Hepatic stellate cell (primary cell): Measurements from ENCODE around the gene CDH13.

Source experiments
- DNase-seq: peaks from one replicate; pipeline ENCODE4 v3.0.0; 2011; ENCODE audit warnings: low spot score

The CDH13 gene

DNA sequence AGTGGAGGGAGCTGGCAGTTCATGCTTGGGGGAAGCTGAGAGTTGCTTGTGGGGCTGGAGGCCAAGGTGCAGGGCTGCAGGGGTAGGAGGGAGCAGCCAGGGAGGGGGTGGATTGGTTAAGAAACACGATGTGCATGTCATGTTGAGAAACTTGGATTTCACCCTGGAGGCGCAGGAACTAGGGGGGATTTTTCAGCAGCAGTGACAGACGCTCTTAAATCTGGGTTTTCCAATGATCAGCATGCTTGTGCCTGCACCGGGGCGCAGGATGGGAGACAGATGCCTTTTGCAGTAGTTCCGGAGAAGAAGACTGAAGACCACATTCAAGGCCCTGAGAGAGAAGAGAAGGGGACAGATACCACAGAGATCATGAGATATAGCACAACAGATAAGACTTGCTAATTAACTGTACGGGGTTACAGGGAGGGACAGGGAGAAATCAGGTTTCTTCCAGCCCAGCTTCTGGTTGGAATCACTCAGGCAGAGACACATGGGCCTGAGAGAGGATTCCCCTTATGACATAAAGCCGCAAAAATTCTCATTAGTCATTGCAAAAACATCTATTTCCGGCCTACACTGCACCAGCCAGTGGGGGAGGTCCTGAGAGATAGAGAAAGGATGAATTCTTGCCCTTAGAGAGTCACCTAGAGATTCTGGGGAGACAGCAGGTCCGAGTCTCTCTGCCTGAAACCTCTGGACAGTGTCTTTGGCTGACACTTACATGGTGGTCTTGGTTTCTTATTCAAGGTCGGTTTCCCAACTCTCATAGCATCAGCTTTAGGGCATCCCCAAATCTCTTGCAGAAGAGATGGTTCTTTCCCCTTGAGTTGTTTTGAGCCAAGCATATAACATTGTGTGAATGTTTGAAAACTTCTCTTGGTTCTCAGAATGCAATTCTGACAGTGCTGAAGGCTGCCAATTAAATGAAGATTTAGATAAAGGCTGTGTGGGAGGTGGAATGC, 27.1 kb downstream of the CDH13 start:
- DNase-seq, result peak; percentile 63

DNA sequence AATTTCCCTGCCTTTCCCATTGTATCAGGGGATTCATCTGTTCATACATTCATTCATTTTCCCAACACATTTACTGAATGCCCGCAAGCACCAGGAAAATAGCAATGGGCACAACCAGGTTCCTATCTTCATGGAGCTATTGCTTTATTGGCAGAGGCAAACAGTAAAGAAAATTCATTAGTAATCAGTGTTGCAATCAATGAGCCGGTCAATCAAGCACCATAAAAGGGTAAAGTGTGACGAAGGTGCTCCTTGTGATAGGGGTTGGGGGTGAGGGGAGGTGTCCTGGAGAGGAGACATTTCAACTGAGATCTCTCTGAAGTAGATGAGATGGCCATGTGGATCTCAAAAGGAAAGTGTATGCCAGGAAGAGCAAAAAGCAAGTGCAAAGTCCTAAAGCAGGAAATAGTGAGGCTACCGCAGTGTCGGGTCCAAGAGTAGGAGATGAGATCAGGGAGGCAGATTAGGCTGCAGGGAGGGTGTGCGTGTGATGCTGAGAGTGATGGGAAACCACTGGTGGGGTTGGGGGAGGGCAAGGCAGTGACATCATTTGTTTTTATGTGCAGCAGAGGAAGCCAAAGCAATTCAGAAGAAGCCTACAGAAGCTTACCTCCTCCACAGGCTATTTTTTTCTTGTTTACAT, 28.4 kb downstream of the CDH13 start:
- peak; percentile 63 for DNase-seq

DNA sequence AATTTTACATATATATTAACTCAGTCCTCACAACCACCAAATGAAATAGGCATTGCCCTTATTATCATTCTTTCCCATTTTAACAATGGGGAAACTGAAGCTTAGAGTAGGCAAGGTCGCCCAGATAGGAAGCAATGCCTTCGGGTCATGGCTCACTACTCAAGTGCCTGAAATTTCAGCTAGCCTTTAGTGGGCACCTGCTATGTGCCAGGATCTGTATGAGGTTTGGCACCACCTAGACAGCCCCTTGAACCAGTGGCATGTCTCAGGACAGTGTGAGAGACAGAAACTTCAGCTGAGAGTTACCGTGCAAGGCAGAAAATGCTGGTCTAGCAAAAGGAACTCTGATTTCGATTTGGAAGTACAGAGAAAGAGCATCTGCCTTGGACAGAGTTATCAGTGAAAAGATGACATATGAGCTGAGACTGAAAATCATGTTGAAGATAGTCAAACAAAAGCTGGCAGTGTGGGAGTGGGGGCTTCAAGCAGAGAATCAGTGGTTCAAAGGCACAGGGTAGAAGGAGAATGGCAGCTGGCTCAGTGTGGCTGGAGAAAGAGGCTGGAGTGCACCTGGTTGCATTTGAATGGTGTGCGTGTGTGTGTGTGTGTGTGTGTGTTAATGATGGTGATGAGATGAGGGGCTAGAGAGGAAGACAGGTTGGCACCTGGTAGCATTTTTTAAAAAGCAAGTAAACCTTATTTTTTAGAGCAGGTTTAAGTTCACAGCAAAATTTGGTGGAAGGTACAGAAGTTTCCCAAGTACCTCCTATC, 29.1 kb downstream of the CDH13 start:
- DNase-seq, result no peak

DNA sequence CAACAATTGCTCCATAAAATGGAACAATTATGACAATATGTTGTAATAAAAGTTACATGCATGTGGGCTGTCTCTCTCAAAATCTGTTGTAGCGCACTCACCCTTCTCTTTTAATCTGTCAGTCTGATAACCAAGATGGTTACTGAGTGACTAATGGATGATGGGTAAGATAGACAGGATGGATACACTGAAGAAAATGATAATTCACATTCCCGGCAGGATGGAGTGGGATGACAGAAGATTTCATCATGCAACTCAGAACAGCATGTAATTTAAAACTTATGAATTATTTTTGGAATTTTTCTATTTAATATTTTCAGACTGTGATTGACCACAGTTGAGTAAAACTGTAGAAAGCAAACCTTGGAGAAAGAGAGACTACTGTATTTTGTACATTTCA, 30.5 kb downstream of the CDH13 start:
- DNase-seq, result no peak

DNA sequence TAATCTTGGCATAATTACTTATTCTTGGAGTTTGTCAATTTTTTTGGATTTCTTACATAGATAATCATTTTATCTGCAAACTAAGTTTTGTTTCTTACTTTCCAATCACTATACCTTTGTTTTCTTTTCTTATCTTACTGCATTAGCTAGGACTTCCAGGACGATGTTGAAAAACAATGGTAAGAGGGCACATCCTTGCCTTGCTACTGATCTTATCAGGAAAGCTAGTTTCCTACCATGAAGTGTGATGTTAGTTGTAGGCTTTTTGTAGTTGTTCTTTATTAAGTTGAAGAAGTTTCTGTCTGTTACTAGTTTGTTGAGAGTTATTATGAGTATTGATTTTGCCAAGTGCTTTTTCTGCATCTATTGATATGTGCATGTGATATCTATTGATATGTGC, 31.0 kb downstream of the CDH13 start:
- no peak for DNase-seq

DNA sequence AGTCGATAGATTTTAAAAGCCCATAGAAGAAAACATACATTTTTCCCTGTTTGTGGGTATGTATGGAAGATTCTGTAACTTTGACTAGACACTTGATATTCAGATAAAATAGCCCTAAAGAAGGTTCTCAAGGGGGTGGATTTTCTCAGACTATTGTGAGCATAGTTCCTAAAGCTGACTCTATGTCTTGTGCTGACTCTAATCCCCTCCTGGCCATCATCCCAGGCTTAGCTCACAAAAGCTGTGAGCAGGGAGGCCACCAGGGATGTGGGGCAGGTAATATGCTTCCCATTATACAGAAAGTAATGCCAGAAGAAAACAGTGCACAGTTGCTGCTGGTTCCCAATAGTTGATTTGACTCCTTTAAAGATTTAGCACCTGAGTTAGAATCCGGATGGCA, 32.0 kb downstream of the CDH13 start:
- no peak for DNase-seq

DNA sequence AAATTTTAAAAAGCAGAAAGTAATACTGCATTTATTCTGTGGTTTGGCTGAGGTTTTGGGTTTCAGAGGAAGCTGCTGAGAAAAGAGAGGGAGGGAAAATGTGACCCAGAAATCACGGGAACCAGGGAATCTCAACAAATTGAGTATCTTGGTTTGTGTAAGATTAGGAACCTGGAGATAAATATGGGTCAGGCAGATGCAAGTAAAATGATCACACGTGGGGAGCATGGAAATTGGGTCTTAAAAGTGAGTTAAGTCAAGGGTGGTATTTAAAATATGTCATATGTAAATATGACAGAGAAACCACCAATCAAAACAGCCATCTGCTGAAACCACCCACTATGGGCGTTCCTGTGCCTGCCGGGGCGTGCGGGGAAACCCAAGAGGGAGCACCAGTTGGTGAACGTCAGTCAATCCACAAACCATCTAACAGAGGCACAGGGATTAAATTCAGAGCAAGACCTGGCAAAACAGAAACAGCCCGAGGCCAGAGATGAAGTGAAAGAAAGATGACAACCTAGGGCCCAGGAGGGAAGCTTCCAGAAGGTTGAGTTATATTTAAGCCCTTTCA, 33.4 kb downstream of the CDH13 start:
- DNase-seq, result no peak

DNA sequence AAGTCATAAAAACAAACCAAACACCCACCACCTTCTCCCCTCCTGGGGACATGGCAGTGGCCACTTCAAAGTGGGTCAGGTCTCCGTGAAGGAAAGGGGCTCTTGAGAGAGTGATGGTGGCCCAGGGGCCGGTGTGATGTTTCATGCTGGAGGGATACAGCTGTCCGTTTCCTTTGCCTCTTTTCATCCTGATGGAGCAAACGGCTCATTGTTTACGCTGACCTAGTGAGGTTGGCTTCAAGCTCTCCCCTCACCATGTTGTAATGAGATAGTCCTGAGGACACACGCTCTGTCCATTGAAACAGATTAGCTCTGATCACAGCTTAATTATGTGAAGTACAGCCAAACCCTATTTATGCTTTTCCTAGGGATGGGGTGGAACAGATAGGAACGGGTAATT, 34.2 kb downstream of the CDH13 start:
- no peak for DNase-seq

DNA sequence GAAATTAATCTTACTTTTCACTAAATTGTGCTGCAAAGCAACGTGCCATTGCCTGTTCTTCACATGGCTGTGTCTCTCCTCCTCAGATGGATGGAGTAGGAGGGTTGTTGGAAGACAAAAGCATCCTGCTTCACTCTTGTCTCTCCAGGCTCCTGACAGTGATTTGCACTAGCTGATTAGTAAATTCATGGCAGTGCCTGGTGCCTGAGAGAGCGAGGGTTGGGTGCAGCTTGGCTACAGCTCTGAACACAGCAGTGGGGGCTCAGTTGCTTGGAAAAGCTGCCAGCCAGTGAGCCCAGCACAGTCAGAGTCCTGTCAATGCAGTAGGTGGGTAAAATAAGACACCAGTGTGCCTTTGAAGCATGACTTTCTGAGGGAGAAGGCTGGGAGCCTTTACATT, 37.4 kb downstream of the CDH13 start:
- DNase-seq, result no peak

DNA sequence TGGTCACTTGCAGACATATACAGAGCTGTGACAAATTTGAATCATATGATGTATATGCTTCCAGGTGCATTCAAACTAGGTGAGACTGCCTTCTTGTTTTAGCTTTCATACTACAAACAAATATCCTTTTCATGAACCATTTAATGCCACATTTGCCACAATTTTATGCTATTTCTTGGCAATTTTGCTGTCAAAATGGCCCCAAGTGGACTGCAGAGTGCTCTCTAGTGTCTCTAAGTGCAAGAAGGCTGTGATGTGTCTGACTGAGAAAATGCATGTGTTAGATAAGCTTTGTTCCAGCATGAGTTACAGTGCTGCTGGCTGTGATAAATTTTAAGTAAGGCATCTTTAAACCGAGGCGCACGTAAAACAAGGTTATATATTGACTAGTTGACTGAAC, 38.3 kb downstream of the CDH13 start:
- no peak for DNase-seq

DNA sequence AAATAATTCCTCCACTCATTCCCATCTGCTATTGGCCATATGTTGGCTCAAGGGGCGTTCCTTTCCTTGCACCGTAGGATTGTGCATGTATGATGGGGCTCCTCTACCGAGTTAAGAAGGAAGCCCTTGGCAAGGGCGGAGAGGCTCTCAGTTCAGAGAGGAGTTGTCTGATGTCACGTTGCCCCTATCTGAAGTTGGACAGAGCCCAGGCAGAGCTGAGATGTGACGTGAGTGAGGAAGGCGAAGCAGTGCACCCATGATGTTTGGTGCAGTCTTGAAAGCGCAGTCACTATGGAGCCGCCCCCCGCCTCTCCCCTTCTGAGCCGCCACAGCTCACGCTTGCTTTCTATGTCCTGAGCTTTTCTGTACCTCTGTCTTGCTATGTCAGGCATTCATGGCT, 40.7 kb downstream of the CDH13 start:
- no peak for DNase-seq

DNA sequence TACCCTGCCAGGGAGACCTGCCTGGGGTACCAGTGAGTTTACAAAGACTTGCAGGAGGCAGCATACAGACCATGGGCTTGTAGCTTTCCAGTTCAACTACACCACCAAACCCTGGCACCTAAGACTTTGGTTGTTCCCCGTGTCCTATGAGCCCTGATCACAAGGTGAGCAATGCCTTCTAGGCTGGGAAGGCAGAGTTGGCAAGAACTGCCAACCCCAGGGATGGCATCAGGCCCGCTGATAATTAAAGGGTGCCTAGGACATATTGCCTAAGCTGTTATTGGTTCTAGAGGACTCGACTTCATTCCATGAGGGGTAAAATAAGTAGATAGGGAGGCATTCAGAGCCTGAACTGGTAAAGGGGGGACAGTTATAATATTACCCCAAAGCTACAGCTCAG, 41.3 kb downstream of the CDH13 start:
- DNase-seq, result no peak

DNA sequence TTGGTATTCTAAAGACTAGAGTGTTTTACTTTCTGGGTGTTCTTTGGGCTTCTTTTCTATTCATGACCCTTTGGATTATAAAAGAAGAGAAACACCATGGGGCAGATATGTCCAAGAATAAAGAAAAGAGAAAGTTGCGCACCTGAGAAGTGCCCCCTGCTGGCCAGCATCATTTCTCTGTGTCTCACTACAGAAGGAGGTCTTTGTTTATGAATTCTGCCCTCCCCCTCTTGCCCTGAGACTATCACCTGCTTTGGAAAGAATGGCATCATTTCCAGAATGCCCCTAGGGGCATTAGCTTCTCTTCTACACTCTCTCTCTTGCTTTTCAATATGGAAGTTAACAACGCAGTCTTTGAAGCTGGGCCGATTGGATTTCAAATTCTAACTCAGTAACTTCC, 45.0 kb downstream of the CDH13 start:
- no peak for DNase-seq

DNA sequence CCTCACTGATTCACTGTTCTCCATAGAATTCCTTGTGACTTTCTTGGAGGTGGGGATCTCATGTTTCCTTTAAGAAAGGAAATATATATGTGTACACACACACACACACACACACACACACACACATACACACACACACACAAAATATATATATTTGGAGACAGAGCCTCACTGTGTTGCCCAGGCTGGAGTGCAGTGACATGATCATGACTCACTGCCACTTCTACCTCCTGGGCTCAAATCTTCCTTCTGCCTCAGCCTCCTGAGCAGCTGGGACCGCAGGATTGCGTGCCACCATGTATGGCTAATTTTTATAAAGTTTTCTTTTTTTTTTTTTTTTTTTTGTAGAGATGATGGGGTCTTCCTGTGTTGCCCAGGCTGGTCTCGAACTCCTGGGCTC, 45.9 kb downstream of the CDH13 start:
- DNase-seq, result no peak

DNA sequence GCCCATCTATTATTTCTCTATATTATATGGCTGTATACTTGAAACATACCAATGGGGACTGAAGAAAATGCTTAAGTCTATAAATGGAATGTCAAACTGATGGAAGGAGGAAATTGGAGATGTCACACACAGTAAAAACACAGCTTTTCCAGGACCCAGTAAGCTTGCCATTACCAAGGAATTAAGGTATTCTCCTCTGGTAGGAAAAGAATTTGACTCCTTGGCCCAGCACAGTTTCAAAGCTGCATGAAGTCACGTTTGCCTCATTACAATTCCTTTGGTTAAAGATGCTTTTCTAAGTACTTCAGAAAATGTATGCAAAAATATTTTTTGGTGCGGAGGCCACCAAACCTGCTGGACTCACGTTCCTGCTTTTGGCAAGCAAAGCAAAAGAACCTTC, 48.5 kb downstream of the CDH13 start:
- DNase-seq, result no peak

DNA sequence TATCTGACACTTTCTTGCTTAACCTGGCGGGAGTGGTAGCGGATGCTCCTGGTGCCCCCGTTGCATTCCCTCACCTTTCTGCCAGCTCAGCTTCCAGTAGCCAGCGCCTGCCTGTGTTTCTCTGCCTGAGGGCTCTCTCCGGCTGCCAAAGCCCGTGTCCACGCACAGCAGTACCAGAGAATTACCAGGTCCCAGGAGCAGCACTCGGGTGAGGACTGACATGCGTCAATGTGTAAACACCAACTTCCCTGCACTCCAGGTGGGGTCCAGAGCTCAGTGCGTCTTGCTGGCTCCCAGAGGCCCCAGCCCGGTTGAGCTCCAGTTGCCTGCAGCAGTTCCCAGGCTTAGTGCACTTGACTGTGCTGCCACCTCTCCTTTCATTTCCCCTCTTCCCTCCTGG, 54.8 kb downstream of the CDH13 start:
- no peak for DNase-seq

DNA sequence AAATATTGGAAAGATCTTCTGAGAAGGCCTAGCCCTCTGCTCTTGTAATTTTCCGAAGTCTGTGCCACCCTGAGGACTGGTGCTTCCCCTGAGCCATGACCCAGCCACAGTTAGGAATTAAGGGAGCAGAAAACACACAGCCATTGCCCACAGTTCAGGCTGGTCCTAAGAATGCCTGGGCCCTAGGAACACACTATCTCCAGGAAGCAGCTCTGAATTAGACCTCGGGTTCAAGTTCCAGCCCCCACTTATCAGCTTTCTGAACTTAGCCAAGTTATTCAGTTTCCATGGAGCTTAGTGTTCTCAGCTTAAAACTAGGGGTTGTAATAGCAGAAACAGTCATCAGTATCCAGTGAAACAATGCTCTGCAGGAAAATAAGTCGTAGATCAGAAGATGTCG, 56.0 kb downstream of the CDH13 start:
- no peak for DNase-seq

DNA sequence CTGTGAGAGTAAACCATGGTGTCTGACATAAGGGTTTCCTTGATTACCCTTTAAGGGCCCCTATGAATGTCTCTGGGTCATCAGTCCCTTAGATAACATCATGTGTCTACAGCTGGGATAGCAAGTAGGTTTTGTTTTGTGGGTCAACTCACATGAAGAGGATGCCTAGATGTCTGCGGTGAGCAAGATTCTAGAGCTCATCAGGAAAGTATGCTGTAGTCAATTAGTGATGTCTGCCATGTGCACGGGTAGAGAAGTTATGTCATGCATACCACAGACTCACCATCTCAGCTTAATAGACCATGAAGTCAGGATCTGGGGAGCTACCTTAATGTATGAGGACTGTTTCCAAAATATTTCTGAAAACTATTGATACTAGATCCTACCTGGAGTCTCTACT, 57.5 kb downstream of the CDH13 start:
- DNase-seq, result no peak

DNA sequence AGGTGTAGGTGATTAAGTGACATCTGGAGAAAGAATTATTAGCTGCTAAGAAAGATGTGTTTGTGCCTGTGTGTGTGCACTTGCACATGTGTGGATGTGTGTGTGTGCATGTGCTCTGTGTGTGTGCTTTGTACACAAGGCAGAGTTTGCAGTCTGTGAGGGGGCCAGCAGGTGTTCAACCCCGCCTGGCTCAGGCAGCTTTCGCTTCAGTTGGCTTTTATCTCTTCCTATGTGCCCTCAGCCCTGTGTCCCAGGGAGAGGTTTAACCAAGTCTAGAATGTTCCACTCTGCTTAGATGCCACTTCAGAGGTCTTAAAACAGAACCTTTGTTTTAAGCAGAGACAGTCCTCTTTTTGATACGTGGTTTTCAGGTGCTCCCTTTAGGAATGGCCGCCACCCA, 58.8 kb downstream of the CDH13 start:
- no peak for DNase-seq

DNA sequence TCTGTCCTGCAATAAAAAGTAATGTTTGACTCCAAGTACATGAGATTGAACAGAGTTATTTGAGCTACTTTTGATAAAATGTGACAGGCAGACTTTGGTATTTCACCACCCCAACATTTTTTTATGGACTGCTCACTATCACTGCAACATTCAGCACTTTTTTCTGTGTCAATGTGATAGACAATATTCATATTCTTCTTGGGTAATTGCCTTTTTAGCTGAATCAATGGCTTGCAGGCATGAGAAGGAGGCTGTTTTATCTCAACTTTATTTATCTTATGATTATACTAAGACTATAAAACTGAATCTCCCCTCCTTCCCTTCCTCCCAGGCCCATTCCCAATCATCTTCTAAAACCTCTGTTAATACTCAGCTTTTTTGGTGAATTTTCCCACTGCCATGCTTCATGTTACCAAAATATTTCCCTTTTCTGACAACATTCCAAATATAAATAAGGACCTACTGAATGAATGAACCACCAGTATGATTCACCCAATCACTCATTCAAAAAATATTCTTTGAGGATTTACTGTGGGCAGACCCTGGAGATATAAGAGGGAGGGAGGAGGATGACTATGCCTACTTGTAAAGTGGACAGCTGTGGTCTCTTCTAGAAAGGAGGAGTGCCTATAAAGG, 67.6 kb downstream of the CDH13 start:
- DNase-seq, result peak; percentile 42

DNA sequence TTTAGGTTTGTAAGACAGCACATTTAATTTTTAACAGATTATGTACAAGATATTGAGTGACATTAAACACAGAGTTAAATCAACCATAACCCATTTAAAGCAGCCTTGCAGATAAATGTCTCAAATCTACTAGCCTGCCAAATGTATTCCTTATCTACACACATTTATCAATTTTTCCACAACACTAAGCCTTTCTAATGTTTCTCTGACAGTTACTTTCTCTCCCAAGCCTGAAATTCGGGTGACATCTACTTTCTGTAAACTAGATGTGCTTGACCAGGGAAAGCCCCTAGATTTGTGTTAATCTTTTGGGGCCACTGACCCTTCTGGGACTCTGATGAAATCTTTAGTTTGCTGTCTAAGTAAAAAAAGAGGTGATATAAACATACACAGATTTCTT, 69.0 kb downstream of the CDH13 start:
- no peak for DNase-seq

DNA sequence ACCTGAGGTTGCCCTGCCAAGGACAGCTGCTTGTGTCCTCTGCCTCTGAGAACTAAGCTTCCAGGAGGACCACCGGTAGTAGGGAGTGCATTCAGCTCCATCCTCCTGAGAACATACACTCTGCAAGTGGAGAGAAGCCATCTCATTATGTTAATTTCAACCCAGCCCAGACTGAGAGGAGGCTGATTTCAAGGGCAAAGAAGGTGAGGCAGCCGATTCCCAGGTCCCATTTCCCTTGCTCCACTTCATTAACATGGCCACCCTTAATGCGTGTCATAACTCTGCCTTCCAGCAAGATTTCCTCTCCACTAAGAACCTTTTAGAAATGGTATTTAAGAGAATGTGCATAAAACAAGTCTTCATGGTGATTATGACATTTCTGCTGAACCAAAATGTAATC, 72.5 kb downstream of the CDH13 start:
- no peak for DNase-seq
